ENCODE measurements around the gene SAMD11. TPM values are rescaled to one million over a fixed set of nuclear protein-coding genes. Genes with fewer than 3 reads are reported as not detected.
"Not testable (repeated sequence)": the region's sequence is repeated elsewhere in the genome, so short reads cannot be mapped to it uniquely, and the experiment has no call there.

Gene SAMD11
- total RNA-seq, 8 experiments from 2014 or later, result 0.29 to 30.4 (median 3.2) TPM

DNA sequence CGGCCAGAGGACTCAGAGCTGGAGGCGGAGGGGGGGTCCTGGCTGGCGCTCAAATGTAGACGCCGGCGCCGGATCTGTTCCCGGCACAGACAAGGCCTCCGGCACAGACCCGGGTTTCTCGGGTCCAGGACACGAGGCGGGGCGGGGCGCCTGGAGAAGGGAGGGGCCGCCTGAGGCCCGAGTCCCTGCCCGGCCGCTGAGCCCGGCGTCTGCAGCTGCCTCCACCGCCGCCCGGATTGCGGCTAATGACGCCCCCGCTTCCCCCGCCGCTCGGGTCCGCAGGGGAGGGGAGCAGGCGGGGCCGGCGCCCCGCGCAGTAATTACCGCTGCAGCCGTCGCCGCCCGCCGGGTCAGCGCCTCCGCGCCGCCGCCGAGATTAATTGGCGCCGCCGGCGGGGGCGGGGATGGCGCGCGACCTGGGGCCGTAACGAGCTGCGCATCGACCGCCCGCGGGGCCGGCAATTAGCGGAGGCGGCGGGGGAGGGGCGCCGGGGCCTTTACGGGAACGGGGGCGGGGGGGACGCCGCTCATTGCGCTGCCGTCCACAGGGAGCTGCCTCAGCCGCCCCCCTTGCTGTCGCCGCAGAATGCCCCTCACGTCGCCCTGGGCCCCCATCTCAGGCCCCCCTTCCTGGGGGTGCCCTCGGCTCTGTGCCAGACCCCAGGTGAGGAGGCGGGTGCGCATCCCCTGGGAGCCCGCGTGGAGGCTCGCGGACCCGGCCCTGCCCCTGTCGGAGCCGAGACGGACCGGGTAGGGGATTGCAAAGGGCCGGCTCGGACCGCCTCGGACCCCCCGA, 18.1 kb downstream of the SAMD11 start:
- H3K4me3 ChIP-seq, result peak overlapping the region; percentile 5 to 31 (median 17)
- H3K27ac ChIP-seq, result peak overlapping the region; percentile 7 to 69
- in situ Hi-C loops (cut with MboI; ENCODE audit: low pct_unique_long_range_greater_than_20kb in 2 of 9, low sequenced_read_pairs in 9 of 9, unreplicated experiment in 9 of 9), result no loop called here
- ATAC-seq (replicated peaks in 6 of 8), result peak; percentile 33 to 55 (median 46)
- 0% methylated on average over 1 to 2 of the region's 98 CpGs; no CpG with 5 or more reads in 8 of the 10 experiments for WGBS, 10 experiments
- peaks cover 76 to 85% of the 10 kb centered on the region in 2 donors for H3K4me1 ChIP-seq (replicated peaks in 1 of 2)

GRCh38 chr1:942411-942821, 18.7 kb downstream of the SAMD11 start:
- 3% methylated on average over 7 of the region's 48 CpGs; no CpG with 5 or more reads in 9 of the 10 experiments for WGBS, 10 experiments
- in situ Hi-C loops (cut with MboI; ENCODE audit: low pct_unique_long_range_greater_than_20kb in 2 of 9, low sequenced_read_pairs in 9 of 9, unreplicated experiment in 9 of 9), result no loop called here
- peaks cover 70 to 79% of the 10 kb centered on the region in 2 donors for H3K4me1 ChIP-seq (replicated peaks in 1 of 2)
- ATAC-seq (replicated peaks in 6 of 8), result peak in 6 of 8 experiments; percentile 0 to 15 (median 8)
- H3K4me3 ChIP-seq, result peak overlapping the region; percentile 5 to 31 (median 17)
- H3K27ac ChIP-seq, result peak overlapping the region; percentile 5 to 69

DNA sequence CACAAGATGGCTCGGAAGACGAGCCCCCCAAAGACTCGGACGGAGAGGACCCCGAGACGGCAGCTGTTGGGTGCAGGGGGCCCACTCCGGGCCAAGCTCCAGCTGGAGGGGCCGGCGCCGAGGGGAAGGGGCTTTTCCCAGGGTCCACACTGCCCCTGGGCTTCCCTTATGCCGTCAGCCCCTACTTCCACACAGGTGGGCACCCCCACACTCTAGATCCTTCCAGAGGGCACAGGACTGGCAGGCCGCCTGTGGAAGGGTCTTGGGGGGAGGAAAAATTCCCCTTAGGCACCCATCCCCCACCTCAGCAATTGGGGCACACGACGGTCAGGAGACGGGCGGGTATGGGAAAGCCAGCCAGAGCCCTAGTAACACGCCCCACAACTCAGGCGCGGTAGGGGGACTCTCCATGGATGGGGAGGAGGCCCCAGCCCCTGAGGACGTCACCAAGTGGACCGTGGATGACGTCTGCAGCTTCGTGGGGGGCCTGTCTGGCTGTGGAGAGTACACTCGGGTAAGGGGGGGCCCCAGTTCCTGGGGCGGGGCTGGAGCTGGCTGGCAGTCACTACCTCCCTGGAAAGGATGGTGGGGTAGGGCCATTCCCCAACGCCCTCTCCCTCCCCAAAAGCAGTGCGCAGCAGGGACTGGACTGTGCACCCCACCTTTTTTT, 19.3 kb downstream of the SAMD11 start:
- 0 to 80% (median 24%) methylated on average over 1 to 12 of the region's 27 CpGs; no CpG with 5 or more reads in 4 of the 10 experiments for whole genome bisulfite sequencing, 10 experiments
- peak overlapping the region in 3 of 5 donors; percentile 17 to 31 (median 25) for H3K4me3 ChIP-seq
- in situ Hi-C loops (cut with MboI; ENCODE audit: low pct_unique_long_range_greater_than_20kb in 2 of 9, low sequenced_read_pairs in 9 of 9, unreplicated experiment in 9 of 9), result no loop called here
- H3K27ac ChIP-seq, result peak overlapping the region; percentile 5 to 69
- ATAC-seq (replicated peaks in 6 of 8), result no peak
- peaks cover 64 to 73% of the 10 kb centered on the region in 2 donors for H3K4me1 ChIP-seq (replicated peaks in 1 of 2)

DNA sequence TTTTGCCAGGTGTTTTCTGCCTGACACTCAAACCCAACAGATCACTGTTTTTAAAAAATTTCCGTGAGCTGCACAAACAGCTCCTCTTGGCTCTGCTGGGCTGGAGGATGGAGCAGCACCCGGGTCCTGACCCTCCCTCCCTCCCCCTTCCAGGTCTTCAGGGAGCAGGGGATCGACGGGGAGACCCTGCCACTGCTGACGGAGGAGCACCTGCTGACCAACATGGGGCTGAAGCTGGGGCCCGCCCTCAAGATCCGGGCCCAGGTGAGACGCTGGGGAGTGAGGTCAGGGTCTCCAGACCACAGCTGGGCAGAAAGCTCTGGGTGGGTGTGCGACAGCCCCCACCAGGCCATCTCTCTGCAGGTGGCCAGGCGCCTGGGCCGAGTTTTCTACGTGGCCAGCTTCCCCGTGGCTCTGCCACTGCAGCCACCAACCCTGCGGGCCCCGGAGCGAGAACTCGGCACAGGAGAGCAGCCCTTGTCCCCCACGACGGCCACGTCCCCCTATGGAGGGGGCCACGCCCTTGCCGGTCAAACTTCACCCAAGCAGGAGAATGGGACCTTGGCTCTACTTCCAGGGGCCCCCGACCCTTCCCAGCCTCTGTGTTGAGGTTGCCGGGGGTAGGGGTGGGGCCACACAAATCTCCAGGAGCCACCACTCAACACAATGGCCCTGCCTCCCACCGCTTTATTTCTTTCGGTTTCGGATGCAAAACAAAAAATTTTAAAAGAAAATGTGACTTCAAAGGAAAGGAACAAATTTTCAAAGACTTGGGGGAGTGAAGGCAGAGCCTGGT, 20.0 kb downstream of the SAMD11 start:
- H3K4me3 ChIP-seq, result no peak overlapping the region
- in situ Hi-C loops (cut with MboI; ENCODE audit: low pct_unique_long_range_greater_than_20kb in 2 of 9, low sequenced_read_pairs in 9 of 9, unreplicated experiment in 9 of 9), result no loop called here
- peaks cover 57 to 66% of the 10 kb centered on the region in 2 donors for H3K4me1 ChIP-seq (replicated peaks in 1 of 2)
- no peak for ATAC-seq (replicated peaks in 6 of 8)
- 0 to 100% (median 68%) methylated on average over 1 to 18 of the region's 27 CpGs; no CpG with 5 or more reads in 4 of the 10 experiments for WGBS, 10 experiments
- peak overlapping the region in 1 of 2 donors; percentile 26 for H3K27ac ChIP-seq

DNA sequence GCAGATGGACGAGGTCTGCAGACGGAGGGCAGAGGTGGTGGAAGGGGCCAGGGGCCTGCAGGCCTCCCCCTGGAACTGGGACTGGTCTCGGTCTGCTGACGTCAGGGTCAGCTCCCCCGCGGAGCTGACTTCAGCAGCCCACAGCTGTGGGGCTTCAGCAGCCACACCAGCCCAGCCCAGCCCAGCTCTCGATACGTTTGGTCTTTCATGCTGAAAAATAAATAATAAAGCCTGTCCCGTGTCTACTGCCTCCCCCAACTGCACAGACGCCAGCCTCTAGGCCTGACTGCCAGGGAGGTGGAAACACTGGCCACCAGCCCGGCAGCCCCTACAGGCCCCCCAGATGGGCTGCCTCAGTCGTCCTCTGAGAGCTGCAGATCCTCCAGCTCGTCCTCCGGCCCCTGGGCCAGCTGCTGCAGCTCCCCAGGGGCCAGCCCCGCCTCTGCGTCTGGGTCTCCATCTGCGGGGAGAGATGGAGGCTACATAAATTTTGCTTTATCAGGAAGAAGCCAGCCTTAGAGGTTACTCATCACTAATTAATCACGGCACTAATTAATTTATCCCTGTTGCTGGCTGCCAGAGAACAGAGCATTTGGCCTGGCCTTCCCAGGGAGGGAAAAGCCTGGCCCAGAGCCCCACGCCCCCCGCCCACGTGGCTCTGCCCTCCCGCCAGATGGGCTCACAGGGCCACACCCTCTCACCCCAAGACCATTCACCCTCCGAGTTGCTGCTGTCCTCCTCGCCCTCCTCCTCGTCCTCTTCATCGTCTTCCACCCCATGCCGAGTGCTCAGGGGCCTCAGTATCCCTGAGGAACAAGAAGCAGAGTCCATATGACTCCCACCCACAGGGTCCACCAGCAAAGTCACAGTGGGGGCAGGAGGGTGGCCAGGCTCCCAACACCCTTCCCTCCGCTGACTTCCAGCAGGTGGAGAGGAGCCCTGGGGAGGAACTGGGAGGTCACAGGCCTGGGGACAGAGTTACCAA, 20.9 kb downstream of the SAMD11 start:
- ATAC-seq (replicated peaks in 6 of 8), result peak in 5 of 8 experiments; percentile 17 to 37 (median 23)
- H3K4me1 ChIP-seq (replicated peaks in 1 of 2), result peaks cover 48 to 57% of the 10 kb centered on the region in 2 donors
- H3K27ac ChIP-seq, result peak overlapping the region; percentile 0 to 32
- WGBS, 10 experiments, result 16 to 100% (median 38%) methylated on average over 2 to 15 of the region's 28 CpGs; no CpG with 5 or more reads in 3 of the 10 experiments
- no peak overlapping the region for H3K4me3 ChIP-seq
- in situ Hi-C loops (cut with MboI; ENCODE audit: low pct_unique_long_range_greater_than_20kb in 2 of 9, low sequenced_read_pairs in 9 of 9, unreplicated experiment in 9 of 9), result no loop called here

DNA sequence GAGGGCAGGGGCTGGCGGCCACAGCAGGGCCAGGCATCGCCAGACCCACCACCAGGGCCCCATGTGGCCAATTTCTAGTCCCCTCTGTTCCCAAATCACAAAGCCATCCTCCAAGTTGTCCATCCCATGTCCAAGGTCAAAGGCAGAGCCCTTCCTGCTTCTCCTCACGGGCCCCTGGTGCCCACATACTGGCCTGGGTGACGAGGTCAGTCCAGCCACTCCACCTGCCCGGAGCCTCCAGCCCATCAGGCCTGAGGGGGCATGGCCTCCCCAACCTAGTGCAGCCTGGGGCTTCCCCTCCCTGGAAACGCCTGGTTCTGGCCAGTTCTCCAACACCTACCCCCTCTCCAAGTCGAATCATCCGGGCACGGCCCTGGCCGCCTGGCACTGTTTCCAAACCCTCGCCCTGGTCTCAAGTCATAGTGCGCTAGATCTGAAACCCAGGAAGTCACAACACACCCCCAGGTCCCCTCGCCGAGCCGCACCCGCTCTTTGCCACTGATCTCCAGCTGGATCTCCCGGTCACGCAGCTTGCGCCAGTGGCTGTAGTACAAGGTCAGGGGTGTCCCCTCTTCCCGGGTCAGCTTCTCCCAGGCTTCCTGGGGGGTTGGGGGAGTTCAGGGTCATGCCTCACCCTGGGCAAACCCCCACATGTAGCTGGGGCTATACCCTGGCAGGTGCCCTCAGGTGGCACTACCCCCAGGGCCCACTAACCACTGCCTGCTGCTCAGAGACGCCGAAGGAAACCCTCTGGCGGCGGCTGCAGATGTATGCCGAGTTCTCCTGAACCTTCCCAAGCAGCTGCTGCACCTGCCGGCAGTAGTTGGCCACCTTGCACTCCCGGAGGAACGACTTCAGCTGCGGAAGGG, 22.2 kb downstream of the SAMD11 start:
- H3K4me3 ChIP-seq, result no peak overlapping the region
- no peak for ATAC-seq (replicated peaks in 6 of 8)
- in situ Hi-C loops (cut with MboI; ENCODE audit: low pct_unique_long_range_greater_than_20kb in 2 of 9, low sequenced_read_pairs in 9 of 9, unreplicated experiment in 9 of 9), result no loop called here
- H3K4me1 ChIP-seq (replicated peaks in 1 of 2), result peaks cover 37 to 44% of the 10 kb centered on the region in 2 donors
- 94 to 100% (median 100%) methylated on average over 2 to 25 of the region's 29 CpGs; no CpG with 5 or more reads in 5 of the 10 experiments for WGBS, 10 experiments
- no peak overlapping the region for H3K27ac ChIP-seq

- H3K4me1 ChIP-seq (replicated peaks in 1 of 2), result peaks cover 31 to 37% of the 10 kb centered on the region in 2 donors
- in situ Hi-C loops (cut with MboI; ENCODE audit: low pct_unique_long_range_greater_than_20kb in 2 of 9, low sequenced_read_pairs in 9 of 9, unreplicated experiment in 9 of 9); ATAC-seq (replicated peaks in 6 of 8); H3K4me3 ChIP-seq; H3K27ac ChIP-seq: not testable (repeated sequence)
- WGBS, 10 experiments, result 80 to 100% (median 83%) methylated on average over 1 to 6 of the region's 13 CpGs; no CpG with 5 or more reads in 5 of the 10 experiments
Observed at GRCh38 chr1:946811-947210, 23.1 kb downstream of the SAMD11 start.

GRCh38 chr1:947958-948357, 24.2 kb downstream of the SAMD11 start:
- no peak overlapping the region for H3K27ac ChIP-seq
- in situ Hi-C loops (cut with MboI; ENCODE audit: low pct_unique_long_range_greater_than_20kb in 2 of 9, low sequenced_read_pairs in 9 of 9, unreplicated experiment in 9 of 9), result no loop called here
- WGBS, 10 experiments, result 80 to 100% (median 90%) methylated on average over 1 to 7 of the region's 15 CpGs; no CpG with 5 or more reads in 5 of the 10 experiments
- peaks cover 21 to 27% of the 10 kb centered on the region in 2 donors for H3K4me1 ChIP-seq (replicated peaks in 1 of 2)
- no peak overlapping the region for H3K4me3 ChIP-seq
- no peak for ATAC-seq (replicated peaks in 6 of 8)

GRCh38 chr1:950268-950667, 26.5 kb downstream of the SAMD11 start:
- H3K27ac ChIP-seq, result no peak overlapping the region
- 80 to 100% (median 94%) methylated on average over 1 to 8 of the region's 9 CpGs; no CpG with 5 or more reads in 2 of the 10 experiments for WGBS, 10 experiments
- in situ Hi-C loops (cut with MboI; ENCODE audit: low pct_unique_long_range_greater_than_20kb in 2 of 9, low sequenced_read_pairs in 9 of 9, unreplicated experiment in 9 of 9), result no loop called here

DNA sequence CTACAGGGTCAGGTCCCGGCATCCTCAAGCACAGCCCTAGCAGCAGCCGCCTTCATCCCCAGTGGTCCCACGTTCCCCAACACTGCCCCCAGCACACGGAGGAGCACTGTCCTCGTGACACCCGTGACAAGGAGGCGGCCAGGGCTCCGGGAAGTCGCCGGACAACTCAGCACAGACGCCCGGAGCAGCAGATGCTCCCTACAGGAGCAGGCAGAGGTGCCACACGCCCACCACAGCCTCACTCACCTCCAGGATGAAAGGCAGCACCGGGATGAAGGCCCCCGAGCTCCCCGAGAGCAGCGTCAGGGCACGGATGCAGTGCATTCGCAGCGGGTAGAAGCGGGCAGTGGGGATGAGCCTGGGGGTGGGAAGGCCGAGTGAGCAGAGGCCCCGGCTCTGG, 27.2 kb downstream of the SAMD11 start:
- in situ Hi-C loops (cut with MboI; ENCODE audit: low pct_unique_long_range_greater_than_20kb in 2 of 9, low sequenced_read_pairs in 9 of 9, unreplicated experiment in 9 of 9), result no loop called here

More at GRCh38 chr1:950268-950667, 26.5 kb downstream of the SAMD11 start:
- peaks cover 1 to 3% of the 10 kb centered on the region in 2 donors for H3K4me1 ChIP-seq (replicated peaks in 1 of 2)
- no peak for ATAC-seq (replicated peaks in 6 of 8)
- no peak overlapping the region for H3K4me3 ChIP-seq

DNA sequence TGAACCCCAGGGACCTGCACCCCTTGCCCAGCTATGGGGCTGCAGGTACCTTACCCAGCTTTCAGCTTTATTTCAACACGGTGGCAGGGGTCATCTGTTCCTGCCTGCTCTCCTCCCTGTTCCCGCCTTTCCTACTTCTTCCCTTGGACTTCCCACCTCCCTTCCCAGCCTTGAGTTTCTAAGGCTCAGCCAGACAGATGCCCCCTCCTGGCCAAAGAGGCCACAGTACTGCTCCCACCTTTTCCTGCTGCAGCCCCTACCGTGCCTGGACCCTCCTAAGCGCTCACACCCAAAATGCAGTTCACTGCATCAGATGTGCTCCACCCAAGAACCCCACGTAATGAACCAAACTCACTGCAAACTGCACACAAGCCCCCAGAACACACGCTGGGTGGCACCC, 27.6 kb downstream of the SAMD11 start:
- peak in 4 of 8 experiments; percentile 9 to 59 (median 20) for ATAC-seq (replicated peaks in 6 of 8)
- WGBS, 10 experiments, result 69 to 100% (median 83%) methylated on average over 2 to 6 of the region's 6 CpGs; no CpG with 5 or more reads in 5 of the 10 experiments

More for the DNA sequence above, 27.2 kb downstream of the SAMD11 start:
- WGBS, 10 experiments, result 92 to 100% (median 96%) methylated on average over 3 to 15 of the region's 23 CpGs; no CpG with 5 or more reads in 6 of the 10 experiments
- ATAC-seq (replicated peaks in 6 of 8), result no peak
- no peak overlapping the region for H3K4me3 ChIP-seq
- no peaks in the 10 kb centered on the region for H3K4me1 ChIP-seq (replicated peaks in 1 of 2)
- no peak overlapping the region for H3K27ac ChIP-seq

More for the DNA sequence above, 27.6 kb downstream of the SAMD11 start:
- in situ Hi-C loops (cut with MboI; ENCODE audit: low pct_unique_long_range_greater_than_20kb in 2 of 9, low sequenced_read_pairs in 9 of 9, unreplicated experiment in 9 of 9), result no loop called here
- Histone ChIP-seq H3K27ac (no peak overlapping the region), H3K4me1 (replicated peaks in 1 of 2) (no peaks in the 10 kb centered on the region), H3K4me3 (no peak overlapping the region)

Data from motor neuron (in vitro differentiated cells).